ENCODE measurements around the gene MSGN1.

GRCh38 chr2:17805717-17806363, 10.4 kb upstream of the MSGN1 start:
- no peak for TF ChIP-seq CTCF (IDR thresholded peaks at IDR 0.05)
- no peak for TF ChIP-seq EP300 (IDR thresholded peaks at IDR 0.05)
- TF ChIP-seq POLR2A (IDR thresholded peaks at IDR 0.05): no peak

Data from ovary (tissue), 3 donors.